MM.1S (cell line): ENCODE measurements around the gene ENTREP1.

Source experiments
- CTCF ChIP-seq: fragments of 300-600 bp; sonication (generic); IDR thresholded peaks from 2 replicates; pipeline ENCODE4 v1.5.1; 2016; ENCODE audit warnings: antibody characterized with exemption, low read length, mixed read lengths
- EZH2phosphoT487 ChIP-seq: fragments of 300-600 bp; sonication (generic); IDR thresholded peaks from 2 replicates; pipeline ENCODE4 v1.6.1; 2018; ENCODE audit warnings: antibody characterized with exemption, low read length

GRCh38 chr9:69332067-69332685 is 7.2 kb downstream of the ENTREP1 start:
- no peak for TF ChIP-seq CTCF
- no peak for TF ChIP-seq EZH2phosphoT487
